ENCODE results near the gene SLC43A1.

DNA sequence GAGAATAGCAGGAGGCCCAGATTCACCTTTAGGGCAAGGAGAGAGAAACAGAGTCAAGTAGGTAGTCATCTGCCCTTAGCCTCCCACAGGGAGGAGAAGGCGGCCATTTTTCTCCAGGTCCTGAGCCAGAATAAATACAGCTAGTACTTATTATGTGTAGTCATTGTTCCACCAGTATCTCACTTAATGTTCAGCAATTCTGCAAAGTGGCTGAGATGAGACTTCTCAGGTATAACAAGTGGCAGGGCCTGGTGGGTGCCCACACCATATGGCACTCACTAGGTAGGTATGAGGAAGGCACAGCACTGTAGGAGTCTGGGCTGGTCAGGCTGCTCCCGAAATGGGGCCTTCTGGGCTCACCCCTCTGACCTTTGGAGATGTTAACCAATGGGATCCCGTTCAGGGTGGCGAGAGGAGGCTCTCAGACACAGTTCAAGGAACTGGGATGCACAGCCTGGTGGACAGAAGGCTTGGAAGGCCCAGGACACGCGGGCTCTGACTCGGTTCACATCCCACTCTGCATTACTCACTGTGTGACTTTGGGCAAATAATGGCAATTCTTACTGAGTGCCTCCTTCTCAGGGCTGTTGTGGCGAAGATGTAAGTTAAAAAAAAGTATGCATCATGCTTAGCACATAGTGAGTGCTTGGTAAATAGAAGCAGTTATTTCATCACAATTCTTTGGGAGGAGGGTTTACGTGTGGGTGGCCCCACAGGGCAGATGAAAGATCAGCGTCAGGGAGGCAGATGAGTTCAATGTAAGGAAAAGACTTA lies 30.1 kb downstream of the SLC43A1 start:
- TF ChIP-seq CTCF (IDR thresholded peaks at IDR 0.05 in 2 of 3, conservative IDR thresholded peaks at IDR 0.05 in 1 of 3; ENCODE audit: borderline replicate concordance in 1 of 3, insufficient read depth in 1 of 3, low read depth in 2 of 3, low read length in 2 of 3) (no peak), RAD21 (IDR thresholded peaks at IDR 0.05; ENCODE audit: low read depth) (no peak)
- TF ChIP-seq, protein P1, sequence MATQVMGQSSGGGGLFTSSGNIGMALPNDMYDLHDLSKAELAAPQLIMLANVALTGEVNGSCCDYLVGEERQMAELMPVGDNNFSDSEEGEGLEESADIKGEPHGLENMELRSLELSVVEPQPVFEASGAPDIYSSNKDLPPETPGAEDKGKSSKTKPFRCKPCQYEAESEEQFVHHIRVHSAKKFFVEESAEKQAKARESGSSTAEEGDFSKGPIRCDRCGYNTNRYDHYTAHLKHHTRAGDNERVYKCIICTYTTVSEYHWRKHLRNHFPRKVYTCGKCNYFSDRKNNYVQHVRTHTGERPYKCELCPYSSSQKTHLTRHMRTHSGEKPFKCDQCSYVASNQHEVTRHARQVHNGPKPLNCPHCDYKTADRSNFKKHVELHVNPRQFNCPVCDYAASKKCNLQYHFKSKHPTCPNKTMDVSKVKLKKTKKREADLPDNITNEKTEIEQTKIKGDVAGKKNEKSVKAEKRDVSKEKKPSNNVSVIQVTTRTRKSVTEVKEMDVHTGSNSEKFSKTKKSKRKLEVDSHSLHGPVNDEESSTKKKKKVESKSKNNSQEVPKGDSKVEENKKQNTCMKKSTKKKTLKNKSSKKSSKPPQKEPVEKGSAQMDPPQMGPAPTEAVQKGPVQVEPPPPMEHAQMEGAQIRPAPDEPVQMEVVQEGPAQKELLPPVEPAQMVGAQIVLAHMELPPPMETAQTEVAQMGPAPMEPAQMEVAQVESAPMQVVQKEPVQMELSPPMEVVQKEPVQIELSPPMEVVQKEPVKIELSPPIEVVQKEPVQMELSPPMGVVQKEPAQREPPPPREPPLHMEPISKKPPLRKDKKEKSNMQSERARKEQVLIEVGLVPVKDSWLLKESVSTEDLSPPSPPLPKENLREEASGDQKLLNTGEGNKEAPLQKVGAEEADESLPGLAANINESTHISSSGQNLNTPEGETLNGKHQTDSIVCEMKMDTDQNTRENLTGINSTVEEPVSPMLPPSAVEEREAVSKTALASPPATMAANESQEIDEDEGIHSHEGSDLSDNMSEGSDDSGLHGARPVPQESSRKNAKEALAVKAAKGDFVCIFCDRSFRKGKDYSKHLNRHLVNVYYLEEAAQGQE (IDR thresholded peaks at IDR 0.05; ENCODE audit: low read depth) = no peak
- TF ChIP-seq, protein P2, sequence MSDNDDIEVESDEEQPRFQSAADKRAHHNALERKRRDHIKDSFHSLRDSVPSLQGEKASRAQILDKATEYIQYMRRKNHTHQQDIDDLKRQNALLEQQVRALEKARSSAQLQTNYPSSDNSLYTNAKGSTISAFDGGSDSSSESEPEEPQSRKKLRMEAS (IDR thresholded peaks at IDR 0.05) = no peak
